Stimulated activated CD4-positive, alpha-beta T cell treated with anti-CD3 and anti-CD28 coated beads, Interleukin-2, amount 100 ng/mL, for 48 hours (primary cell): ENCODE measurements around the gene ITGB2.
"Not testable (repeated sequence)": the region's sequence is repeated elsewhere in the genome, so short reads cannot be mapped to it uniquely, and the experiment has no call there.

Experiments
- DNase-seq, 2 donors: peaks; one replicate each; pipeline ENCODE4 v3.0.0-alpha.2; 2020

ITGB2 gene

GRCh38 chr21:44879238-44879637 is 41.5 kb downstream of the ITGB2 start:
- not testable (repeated sequence) for DNase-seq

DNA sequence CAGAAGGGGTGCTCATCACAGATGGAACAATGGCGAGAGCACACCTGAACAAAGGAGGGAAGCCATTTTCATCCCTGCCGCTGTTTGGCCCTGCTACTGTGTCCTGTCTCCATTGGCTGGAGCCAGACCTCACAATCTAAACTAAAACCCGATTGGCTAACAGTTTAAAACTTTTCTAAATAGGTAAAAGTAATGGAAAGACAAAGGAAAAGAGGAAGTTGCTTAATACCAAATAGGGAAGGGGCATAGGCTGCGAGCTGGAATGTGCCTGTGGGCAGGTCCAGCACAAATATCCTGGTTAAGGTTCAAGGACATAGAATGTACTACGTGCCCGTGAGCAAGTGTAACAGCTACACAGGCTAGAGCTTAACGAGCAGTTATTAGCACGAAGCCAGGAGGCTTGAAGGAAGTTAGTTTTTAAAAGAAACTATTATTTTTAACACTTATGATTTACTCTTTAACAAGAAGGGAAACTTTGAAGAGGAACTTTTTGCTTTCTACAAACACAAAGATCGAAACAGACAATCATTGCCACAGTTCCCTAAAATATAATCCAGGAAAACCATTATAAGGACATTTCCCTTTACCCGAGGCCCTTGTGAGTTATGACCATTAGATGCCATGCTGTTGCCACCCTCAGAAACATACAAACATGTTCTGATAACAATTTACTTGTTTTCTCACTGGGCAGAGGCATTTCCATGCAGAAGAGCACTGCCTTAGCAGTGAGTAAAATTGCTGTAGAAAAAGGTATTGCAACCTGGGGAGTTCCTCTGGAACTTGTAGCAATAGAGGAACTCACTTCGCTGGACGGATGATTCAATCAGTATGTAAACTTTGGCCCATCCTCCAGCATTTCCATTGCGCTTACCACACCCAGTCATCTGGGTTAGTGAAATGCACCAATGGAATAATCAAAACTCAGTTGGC is 42.4 kb downstream of the ITGB2 start:
- DNase-seq, result no peak

DNA sequence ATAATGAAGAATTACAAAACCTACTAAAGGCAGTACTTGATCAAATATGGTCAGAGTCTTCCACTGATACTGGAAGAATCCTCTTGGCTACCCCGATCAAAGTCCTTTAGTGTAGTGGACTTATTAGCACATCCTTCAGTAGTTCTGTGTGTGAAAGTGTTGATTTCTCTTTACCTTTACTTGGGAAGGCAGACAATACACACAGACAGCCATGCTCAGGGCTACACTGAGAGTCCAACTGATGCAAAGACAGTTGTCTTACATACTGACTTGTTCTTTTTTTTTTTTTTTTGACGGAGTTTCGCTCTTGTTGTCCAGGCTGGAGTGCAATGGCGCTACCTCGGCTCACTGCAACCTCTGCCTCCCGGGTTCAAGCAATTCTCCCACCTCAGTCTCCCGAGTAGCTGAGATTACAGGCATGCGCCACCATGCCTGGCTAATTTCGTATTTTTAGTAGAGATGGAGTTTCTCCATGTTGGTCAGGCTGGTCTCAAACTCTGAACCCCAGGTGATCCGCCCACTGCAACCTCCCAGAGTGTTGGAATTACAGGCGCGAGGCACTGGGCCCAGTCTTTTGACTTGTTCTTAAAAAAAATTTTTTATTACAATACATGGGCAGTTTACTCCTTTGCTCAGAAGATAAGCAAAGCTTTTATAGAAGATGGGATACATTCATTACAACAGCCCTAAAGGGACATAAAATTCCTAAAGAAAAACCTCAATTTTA is 43.7 kb downstream of the ITGB2 start:
- no peak for DNase-seq

DNA sequence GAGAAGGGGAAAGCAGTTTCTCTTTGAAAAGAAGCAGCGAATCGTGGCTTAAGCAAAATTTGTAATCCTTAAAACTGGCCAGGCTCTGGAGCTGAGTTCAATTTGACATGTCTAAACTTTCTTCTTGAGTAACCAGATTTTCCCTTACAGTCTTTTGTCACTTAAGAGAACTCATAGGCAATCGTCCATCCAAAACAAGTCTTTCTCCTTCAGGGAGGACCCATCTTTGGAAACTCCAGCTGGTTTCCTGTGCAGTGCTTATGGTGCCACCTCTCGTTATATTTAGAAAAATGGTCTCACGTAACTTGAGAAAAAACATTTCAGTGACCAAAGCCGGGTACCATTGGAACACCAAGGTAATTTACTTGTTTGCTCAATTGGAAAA is 45.4 kb downstream of the ITGB2 start:
- no peak for DNase-seq

GRCh38 chr21:44874497-44875315 is 46.0 kb downstream of the ITGB2 start:
- DNase-seq, result peak in 1 of 2 donors; percentile 33

DNA sequence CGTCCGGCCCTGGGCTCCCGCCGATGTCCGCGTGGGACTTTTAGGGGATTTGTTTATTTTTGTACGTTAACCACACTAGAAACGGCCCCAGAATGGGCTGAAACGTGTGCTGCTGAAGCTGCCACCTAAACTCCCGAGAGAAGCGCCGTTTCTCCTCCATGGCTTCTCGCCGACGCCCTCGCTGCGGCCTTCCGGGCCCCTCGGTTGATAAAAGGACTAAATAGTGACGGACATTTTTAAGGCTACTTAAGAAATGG is 46.5 kb downstream of the ITGB2 start:
- no peak for DNase-seq

DNA sequence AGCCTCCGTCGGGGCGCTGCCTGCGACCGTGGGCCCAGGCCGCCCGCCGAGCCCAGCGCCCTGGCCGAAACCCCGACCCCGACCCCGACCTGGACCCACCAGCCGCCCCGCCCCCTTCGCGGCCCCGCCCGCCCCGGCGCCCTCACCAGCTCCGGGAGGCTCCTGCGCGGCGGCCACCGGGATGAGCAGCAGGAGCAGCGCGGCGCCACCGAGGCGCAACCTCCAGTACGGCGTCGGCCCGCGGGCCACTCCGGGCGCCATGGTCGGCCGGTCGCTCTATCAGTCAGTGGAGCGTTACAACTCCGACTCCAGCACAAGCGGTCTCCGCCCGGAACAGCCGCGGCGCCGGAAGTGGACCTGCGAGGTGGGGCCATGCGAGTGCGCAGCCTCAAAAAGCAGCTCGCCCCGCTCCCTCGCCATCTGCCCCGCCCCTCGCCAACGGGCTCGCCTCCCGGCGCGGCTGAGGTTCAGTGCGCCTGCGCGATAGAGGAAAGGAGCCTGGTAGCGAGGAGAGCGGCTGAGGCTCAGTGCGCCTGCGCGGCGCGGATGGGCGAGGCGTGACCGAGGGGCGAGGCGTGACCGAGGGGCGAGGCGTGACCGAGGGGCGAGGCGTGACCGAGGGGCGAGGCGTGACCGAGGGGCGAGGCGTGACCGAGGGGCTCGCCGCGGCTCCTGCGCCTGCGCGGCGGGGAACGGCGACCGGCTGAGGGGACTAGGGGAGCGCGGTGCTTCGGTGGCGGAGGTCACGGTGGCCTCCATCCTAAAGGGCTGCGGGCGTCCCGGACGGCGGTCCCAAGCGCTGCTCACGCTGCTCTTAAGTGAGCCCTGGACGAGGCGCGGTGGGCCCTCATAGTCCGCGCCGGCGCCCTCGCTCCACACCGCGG is 47.1 kb downstream of the ITGB2 start, which contains the start of gene PTTG1IP:
Gene PTTG1IP (minus strand): TSS at position 335 of the 884 bp plus-strand sequence. CDS start 74 bp downstream, at position 261.
- peak; percentile 99 to 100 for DNase-seq

DNA sequence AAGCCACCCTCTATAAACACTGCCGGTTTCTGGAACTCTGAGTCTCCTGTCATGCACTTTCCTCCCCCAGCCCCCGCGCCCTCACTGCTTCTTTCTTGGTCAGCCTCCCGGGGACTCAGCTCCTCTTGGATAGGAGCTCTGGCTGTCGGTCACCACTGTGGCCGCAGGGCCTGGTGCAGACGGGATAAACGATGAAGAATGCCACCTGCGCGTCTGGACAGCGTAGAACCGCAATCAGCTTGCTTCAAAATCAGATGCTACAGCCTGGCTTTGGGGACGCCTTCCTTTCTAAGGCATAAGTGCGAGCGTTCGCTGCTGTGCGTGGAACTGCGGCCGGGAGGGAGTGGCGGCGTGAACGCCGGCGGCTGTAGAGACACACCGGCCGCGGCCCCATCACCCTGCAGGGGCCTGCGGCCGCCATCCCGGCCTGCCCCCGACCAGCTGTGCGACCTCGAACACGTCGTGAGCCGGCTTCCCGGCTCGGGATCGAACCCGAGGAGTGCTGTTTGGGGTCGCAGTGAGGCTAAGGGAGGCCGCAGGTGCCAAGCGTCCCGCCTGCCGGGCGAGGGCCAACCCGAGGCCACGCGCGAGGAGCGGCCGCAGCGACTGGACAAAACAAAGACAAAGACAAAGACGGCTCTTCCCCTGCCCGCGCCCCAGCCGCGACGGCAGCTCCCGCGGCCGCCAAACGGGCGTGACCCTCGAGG is 47.9 kb downstream of the ITGB2 start:
- DNase-seq, result no peak

- DNase-seq, result no peak
These were observed 48.4 kb downstream of the ITGB2 start for GRCh38 chr21:44872323-44872648.

GRCh38 chr21:44871576-44872269 is 49.0 kb downstream of the ITGB2 start:
- no peak for DNase-seq

GRCh38 chr21:44870748-44871495 is 49.8 kb downstream of the ITGB2 start:
- DNase-seq, result no peak

DNA sequence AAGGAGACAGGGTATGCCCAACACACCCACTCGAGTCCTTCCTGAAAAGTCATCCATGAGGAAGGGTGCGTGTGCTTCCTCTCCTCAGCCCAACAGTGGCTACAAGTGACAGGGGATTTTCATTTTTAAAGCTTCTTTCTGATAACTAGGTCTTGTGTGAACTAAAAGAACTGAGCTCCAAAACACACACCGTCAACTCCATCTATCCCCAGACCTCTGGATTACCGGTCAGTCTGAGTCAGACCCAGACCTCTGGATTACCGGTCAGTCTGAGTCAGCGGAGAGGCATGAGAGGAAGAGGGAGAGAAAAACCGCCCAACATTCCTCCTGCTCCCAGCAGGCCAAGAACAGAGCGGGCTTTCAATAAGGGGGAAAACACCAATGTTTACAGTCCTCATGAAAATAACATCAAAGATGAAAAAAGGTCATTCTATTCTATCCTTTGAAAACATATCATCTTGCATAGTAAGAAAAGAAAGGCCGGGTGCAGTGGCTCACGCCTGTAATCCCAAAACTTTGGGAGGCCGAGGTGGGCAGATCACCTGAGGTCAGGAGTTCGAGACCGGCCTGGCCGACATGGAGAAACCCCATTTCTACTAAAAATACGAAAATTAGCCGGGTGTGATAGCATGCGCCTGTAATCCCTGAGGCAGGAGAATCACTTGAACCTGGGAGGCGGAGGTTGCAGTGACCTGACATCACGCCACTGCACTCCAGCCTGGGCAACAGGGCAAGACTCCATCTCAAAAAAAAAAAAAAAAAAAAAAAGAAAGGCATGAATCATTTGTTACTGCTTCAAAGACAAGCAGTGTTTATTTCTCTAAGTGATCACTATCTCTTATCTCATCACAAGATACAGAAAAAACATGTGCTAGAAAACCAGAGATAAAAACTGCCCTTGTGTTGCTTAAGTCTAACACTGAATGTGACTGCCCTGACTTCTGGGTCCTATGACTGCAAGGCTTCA is 50.6 kb downstream of the ITGB2 start:
- no peak for DNase-seq

DNA sequence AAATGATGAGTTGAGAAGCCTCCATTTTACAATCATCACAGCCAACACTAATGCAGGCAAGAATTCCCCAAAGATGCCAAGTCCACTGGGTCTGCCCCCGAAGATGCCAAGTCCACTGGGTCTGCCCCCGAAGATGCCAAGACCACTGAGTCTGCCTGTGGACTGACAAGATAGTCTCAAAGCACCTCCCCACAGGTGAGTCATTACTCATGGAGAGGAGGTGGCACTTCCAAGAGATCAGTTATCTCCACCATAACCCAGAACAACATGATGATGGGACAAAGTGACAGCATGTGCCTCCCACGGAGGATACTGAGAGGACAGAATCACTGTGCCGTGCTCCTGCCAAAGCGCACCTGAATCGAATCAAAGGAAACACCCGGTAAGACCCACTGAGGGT is 52.0 kb downstream of the ITGB2 start:
- no peak for DNase-seq

DNA sequence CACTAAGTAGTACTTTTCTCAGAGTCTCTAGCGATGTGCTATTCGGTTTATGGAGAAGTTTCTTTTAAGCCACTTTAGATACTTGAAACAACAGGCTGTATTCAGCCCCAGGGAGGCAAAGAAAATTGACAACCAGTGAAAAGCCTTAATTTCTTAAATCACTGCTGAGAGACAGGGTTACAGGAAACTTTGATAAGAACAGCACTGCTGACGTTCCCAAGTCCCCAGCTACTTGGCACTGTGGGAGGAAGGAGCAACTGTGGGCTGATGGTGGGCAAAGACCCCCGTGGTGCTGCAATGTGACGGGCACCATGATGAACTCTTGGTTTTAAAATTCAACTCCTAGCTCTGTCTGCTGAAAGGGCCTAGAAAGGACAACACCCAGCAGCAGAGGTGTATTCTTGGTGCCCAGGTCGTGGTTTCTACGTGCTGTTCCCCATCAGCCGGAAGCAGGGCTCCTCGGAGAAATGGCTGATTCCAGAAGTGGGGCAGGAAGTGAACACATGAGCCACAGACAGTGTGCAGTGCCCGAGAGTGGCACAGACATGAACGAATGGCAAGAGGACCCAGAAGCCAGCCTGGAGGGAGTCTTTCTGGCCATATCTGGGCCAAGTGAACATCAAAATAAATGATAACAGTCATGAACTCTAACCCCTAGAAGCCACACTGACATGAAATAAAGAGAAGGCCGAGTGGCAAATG is 52.5 kb downstream of the ITGB2 start:
- no peak for DNase-seq

DNA sequence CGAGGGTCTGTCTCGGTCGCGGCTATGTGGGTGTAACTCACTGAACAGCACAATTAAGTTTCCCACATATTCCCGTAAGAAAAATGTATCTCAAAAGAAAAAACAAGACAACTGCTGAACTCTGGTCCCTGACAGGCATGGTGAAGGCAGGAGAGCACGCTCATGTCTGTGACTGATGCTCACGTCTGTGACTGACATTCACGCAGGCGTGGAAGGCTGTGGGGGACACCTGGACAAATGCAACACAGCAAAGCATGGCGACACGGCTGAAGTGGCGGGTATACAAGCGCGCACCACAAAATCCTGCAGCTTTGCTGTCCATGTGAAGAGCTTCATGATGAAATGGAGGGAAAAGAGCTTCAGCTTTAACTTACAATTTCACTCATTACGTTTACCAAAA is 53.2 kb downstream of the ITGB2 start:
- DNase-seq, result no peak

- no peak for DNase-seq
These were observed 53.9 kb downstream of the ITGB2 start for GRCh38 chr21:44866780-44867179.

DNA sequence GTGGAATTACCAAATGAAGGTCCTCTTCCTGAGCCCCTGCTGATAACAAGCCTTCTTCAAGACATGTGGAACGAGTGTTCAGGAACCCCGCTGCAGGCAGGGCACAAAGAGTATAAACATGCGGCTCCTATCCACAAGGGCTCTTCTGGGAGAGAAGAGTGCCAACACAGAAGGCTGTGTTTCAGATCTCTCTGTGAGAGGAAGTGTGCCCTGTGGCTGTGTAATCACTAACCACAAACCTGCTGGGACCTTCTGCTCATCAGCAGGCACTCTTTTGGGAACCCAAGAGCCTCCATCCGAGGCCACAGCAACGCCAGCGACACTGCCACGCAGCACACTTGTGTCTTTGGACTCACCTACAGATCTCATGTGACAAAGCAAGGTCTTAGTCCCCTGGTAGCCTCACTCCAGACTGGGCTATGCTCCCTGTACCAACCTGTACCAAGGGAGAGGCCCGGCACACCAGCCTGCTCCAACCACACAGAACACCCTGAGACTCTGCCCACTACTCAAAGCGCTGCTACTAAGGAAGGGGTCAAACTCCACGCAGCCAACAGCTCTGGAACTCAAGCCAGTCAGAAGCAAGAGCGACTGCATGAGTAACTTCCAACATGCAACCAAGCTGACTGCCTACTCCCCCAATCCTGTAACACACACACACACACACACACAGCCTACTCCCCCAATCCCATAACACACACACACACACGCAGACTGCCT is 55.0 kb downstream of the ITGB2 start:
- DNase-seq, result no peak
